ENCODE results near the gene TFF2. TPM values are rescaled to one million over a fixed set of nuclear protein-coding genes. Genes with fewer than 3 reads are reported as not detected.

Gene TFF2
- total RNA-seq, 4 donors from 2014 or later: not detected

DNA sequence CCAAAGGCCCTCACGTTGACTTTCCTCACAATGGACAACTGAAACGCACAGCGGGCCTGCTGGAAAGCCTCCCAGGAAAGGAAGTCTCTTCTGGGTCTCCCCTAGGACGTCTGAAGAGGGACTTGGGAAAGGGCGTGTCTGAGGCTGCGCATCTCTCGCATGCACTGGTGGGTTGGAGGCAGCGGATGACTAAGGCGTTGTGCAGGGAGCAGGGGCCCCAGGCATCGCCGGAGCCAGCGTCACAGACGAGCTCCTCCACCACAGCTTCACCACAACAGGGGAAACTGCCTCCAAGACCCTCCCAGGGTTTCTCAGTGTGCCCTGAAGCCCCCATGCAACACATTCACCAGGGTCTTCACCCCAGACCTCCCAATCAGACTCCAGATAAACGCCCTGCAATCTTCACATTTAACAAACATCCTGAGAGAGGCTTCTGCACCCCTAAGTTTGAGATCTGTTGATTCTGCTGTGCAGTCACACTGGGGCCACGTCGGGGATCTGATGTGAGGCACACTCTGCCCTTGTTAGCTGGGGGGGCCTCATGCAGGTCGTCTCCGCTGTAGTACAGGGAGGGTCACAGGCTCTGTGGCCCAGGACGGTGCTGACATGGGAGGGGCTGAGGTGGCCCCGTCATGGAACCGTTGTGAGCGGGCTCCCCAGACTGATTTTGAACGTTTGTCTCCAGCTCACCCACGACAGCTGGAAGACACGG is 22.6 kb upstream of the TFF2 start:
- intact Hi-C loops (cut with DNase I; ENCODE audit: low total_unique reads): no loop called here
- ATAC-seq: no peak
- in situ Hi-C loops (cut with MboI; ENCODE audit: low sequenced_read_pairs in 4 of 4): no loop called here

GRCh38 chr21:42370894-42371654 is 20.3 kb upstream of the TFF2 start:
- Histone ChIP-seq H3K9me3 (no peaks in the 10 kb centered on the region), H3K27ac (no peak overlapping the region), H3K36me3 (no peaks in the 10 kb centered on the region), H3K4me1 (no peaks in the 10 kb centered on the region), H3K4me3 (no peak overlapping the region), H3K27me3 (peaks cover 0 to 8% (median 0%) of the 10 kb centered on the region in 3 donors)
- no peak for ATAC-seq
- intact Hi-C loops (cut with DNase I; ENCODE audit: low total_unique reads): no loop called here
- in situ Hi-C loops (cut with MboI; ENCODE audit: low sequenced_read_pairs in 4 of 4): no loop called here
- no peak for DNase-seq
- TF ChIP-seq CTCF (IDR thresholded peaks at IDR 0.05 in 4 of 5, conservative IDR thresholded peaks at IDR 0.05 in 1 of 5) (no peak), POLR2A (IDR thresholded peaks at IDR 0.05) (no peak)

More for the DNA sequence above, 22.6 kb upstream of the TFF2 start:
- Histone ChIP-seq H3K27ac (no peak overlapping the region), H3K4me1 (no peaks in the 10 kb centered on the region), H3K4me3 (no peak overlapping the region), H3K36me3 (no peaks in the 10 kb centered on the region), H3K27me3 (peaks cover 0 to 11% (median 0%) of the 10 kb centered on the region in 3 donors), H3K9me3 (no peaks in the 10 kb centered on the region)
- no peak for DNase-seq
- no peak for TF ChIP-seq POLR2A (IDR thresholded peaks at IDR 0.05)
- no peak for TF ChIP-seq CTCF (IDR thresholded peaks at IDR 0.05 in 4 of 5, conservative IDR thresholded peaks at IDR 0.05 in 1 of 5)

GRCh38 chr21:42369821-42370220 is 19.0 kb upstream of the TFF2 start:
- intact Hi-C loops (cut with DNase I; ENCODE audit: low total_unique reads) (no loop called here), in situ Hi-C loops (cut with MboI; ENCODE audit: low sequenced_read_pairs in 4 of 4) (no loop called here)

DNA sequence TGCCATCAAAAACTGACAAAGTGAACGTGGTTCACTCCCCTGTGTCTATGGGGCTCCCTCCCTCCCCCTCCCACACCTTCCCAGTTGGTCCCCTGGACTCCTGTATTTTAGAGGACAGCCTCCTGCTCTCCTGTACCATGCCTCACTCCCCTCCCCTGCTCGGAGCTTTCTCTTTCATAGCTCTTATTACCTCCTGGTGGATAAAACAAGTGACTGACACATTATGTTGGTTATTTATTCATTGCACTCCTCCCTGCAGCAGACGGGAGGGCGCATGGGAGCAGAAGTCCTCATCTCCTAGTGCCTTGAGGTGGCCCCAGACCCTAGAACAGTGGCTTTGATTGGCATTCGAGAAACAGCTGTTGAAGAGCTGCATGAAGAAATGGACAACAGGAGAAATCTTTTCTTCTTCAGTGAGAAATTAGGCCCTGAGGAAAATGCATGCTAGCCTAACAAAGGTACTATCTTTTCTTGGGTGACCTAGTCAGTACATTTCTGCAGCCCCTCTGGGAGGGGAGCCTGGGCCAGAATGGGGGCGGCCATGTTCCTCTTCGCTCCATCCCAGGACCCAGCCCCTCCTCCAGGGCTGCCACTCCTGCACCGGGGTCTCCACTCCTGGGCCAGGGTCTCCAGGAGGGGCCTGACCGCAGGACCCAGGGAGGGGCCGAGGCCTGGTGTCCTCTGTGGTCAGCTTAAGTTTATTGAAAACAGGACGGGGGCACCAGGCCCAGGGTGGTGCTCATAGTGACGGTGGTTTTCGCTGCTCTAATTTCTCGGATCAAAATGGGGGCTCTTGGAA is 16.8 kb upstream of the TFF2 start:
- in situ Hi-C loops (cut with MboI; ENCODE audit: low sequenced_read_pairs in 4 of 4): no loop called here

More at GRCh38 chr21:42369821-42370220, 19.0 kb upstream of the TFF2 start:
- Histone ChIP-seq H3K4me3 (no peak overlapping the region), H3K27me3 (peaks cover 0 to 4% (median under 1%) of the 10 kb centered on the region in 3 donors), H3K4me1 (no peaks in the 10 kb centered on the region), H3K9me3 (no peaks in the 10 kb centered on the region), H3K36me3 (no peaks in the 10 kb centered on the region), H3K27ac (no peak overlapping the region)
- ATAC-seq: no peak
- TF ChIP-seq CTCF (IDR thresholded peaks at IDR 0.05 in 4 of 5, conservative IDR thresholded peaks at IDR 0.05 in 1 of 5): no peak
- no peak for TF ChIP-seq POLR2A (IDR thresholded peaks at IDR 0.05)
- DNase-seq: no peak

More for the DNA sequence above, 16.8 kb upstream of the TFF2 start:
- no peaks in the 10 kb centered on the region for H3K9me3 ChIP-seq
- intact Hi-C loops (cut with DNase I; ENCODE audit: low total_unique reads): no loop called here
- peaks cover 6 to 11% (median 9%) of the 10 kb centered on the region in 3 donors for H3K27me3 ChIP-seq
- ATAC-seq: no peak
- H3K4me1 ChIP-seq: no peaks in the 10 kb centered on the region
- H3K4me3 ChIP-seq: no peak overlapping the region
- no peak for TF ChIP-seq CTCF (IDR thresholded peaks at IDR 0.05 in 4 of 5, conservative IDR thresholded peaks at IDR 0.05 in 1 of 5)
- no peak for TF ChIP-seq POLR2A (IDR thresholded peaks at IDR 0.05)
- H3K27ac ChIP-seq: no peak overlapping the region
- H3K36me3 ChIP-seq: no peaks in the 10 kb centered on the region
- DNase-seq: no peak

Measured in gastrocnemius medialis (tissue), 4 donors.